ENCODE results near the gene C10orf53. TPM values are rescaled to one million over a fixed set of nuclear protein-coding genes. Genes with fewer than 3 reads are reported as not detected.

Gene C10orf53
- total and polyA plus RNA-seq, 8 donors, result not detected

GRCh38 chr10:49666054-49666615 lies 13.3 kb upstream of the C10orf53 start:
- peaks cover 0 to 1% (median 0%) of the 10 kb centered on the region in 4 donors for H3K9me3 ChIP-seq
- intact Hi-C loops (cut with DNase I; ENCODE audit: low total_unique reads), result no loop called here
- TF ChIP-seq POLR2AphosphoS5 (IDR thresholded peaks at IDR 0.05) (no peak), EP300 (IDR thresholded peaks at IDR 0.05) (no peak), POLR2A (IDR thresholded peaks at IDR 0.05) (no peak), CTCF (IDR thresholded peaks at IDR 0.05) (no peak)
- 39 to 55% (median 53%) methylated on average over 2 of the region's 2 CpGs for WGBS, 5 donors
- no peak overlapping the region for H3K27ac ChIP-seq
- H3K36me3 ChIP-seq, result no peaks in the 10 kb centered on the region
- no peak for DNase-seq
- H3K27me3 ChIP-seq, result peaks cover 0 to 24% (median 0%) of the 10 kb centered on the region in 3 donors
- H3K4me1 ChIP-seq, result no peaks in the 10 kb centered on the region
- no peak overlapping the region for H3K4me3 ChIP-seq

- 81 to 89% (median 85%) methylated on average over 5 of the region's 5 CpGs for WGBS, 5 donors
- intact Hi-C loops (cut with DNase I; ENCODE audit: low total_unique reads), result no loop called here
Measured at GRCh38 chr10:49666685-49667084, 12.8 kb upstream of the C10orf53 start.

GRCh38 chr10:49667991-49668390 lies 11.5 kb upstream of the C10orf53 start:
- WGBS, 5 donors, result 54 to 78% (median 65%) methylated on average over 2 of the region's 2 CpGs
- intact Hi-C loops (cut with DNase I; ENCODE audit: low total_unique reads), result no loop called here
- peaks cover 0 to 24% (median 0%) of the 10 kb centered on the region in 3 donors for H3K27me3 ChIP-seq
- H3K4me1 ChIP-seq, result no peaks in the 10 kb centered on the region
- no peak overlapping the region for H3K4me3 ChIP-seq
- H3K36me3 ChIP-seq, result no peaks in the 10 kb centered on the region
- no peak overlapping the region for H3K27ac ChIP-seq
- no peak for DNase-seq
- peaks cover 0 to 3% (median 0%) of the 10 kb centered on the region in 4 donors for H3K9me3 ChIP-seq
- TF ChIP-seq EP300 (IDR thresholded peaks at IDR 0.05) (no peak), POLR2AphosphoS5 (IDR thresholded peaks at IDR 0.05) (no peak)

More at GRCh38 chr10:49666685-49667084, 12.8 kb upstream of the C10orf53 start:
- Histone ChIP-seq H3K27me3 (peaks cover 0 to 24% (median 0%) of the 10 kb centered on the region in 3 donors), H3K4me3 (no peak overlapping the region), H3K27ac (no peak overlapping the region), H3K9me3 (peaks cover 0 to 3% (median 0%) of the 10 kb centered on the region in 4 donors), H3K36me3 (no peaks in the 10 kb centered on the region), H3K4me1 (no peaks in the 10 kb centered on the region)
- TF ChIP-seq EP300 (IDR thresholded peaks at IDR 0.05) (no peak), CTCF (IDR thresholded peaks at IDR 0.05) (no peak), POLR2AphosphoS5 (IDR thresholded peaks at IDR 0.05) (no peak), POLR2A (IDR thresholded peaks at IDR 0.05) (no peak)
- no peak for DNase-seq

- no peak for DNase-seq
- no peak for TF ChIP-seq CTCF (IDR thresholded peaks at IDR 0.05)
- TF ChIP-seq POLR2AphosphoS5 (IDR thresholded peaks at IDR 0.05), result no peak
- TF ChIP-seq POLR2A (IDR thresholded peaks at IDR 0.05), result no peak
- TF ChIP-seq EP300 (IDR thresholded peaks at IDR 0.05), result no peak
- Histone ChIP-seq H3K4me1 (no peaks in the 10 kb centered on the region), H3K4me3 (no peak overlapping the region), H3K27me3 (peaks cover 0 to 24% (median 0%) of the 10 kb centered on the region in 3 donors), H3K9me3 (peaks cover 0 to 3% (median 0%) of the 10 kb centered on the region in 4 donors), H3K27ac (no peak overlapping the region), H3K36me3 (no peaks in the 10 kb centered on the region)
- intact Hi-C loops (cut with DNase I; ENCODE audit: low total_unique reads), result no loop called here
- WGBS, 5 donors, result 63 to 70% (median 70%) methylated on average over 6 of the region's 6 CpGs
Measured at GRCh38 chr10:49668684-49669083, 10.8 kb upstream of the C10orf53 start.

All from stomach (tissue), 9 donors.